Mesenchymal stem cell (in vitro differentiated cells and primary cell): Measurements from ENCODE around the gene PCSK6.
A peak's percentile ranks its signal among the peaks of the same experiment; 100 is the strongest.

ENCODE experiments used
- DNase-seq: peaks from one replicate; pipeline ENCODE4 v3.0.0-alpha.2; 2013
- H2AFZ ChIP-seq: one replicate; pipeline ENCODE4 v1.6.1; 2013; ENCODE audit warnings: low read depth, mild to moderate bottlenecking, control low read depth, inconsistent platforms, low read length, moderate library complexity
- H2AK5ac ChIP-seq: 2 replicates; pipeline ENCODE4 v1.6.1; 2013; ENCODE audit warnings: low read length, moderate library complexity, mild to moderate bottlenecking, inconsistent platforms; ENCODE audit not compliant: severe bottlenecking
- H2BK120ac ChIP-seq: one replicate; pipeline ENCODE4 v1.6.1; 2013; ENCODE audit warnings: low read depth, mild to moderate bottlenecking, inconsistent platforms, low read length, moderate library complexity
- H2BK12ac ChIP-seq, 2 experiments: one replicate each; pipeline ENCODE4 v1.6.1; 2013; ENCODE audit warnings: inconsistent platforms in 2 of 2, low read length in 2 of 2, mild to moderate bottlenecking in 2 of 2, moderate library complexity in 2 of 2, control low read depth in 1 of 2
- H2BK15ac ChIP-seq: one replicate; pipeline ENCODE4 v1.6.1; 2013; ENCODE audit warnings: mild to moderate bottlenecking, low read depth, inconsistent platforms; ENCODE audit not compliant: poor library complexity, severe bottlenecking
- H2BK5ac ChIP-seq: 2 replicates; pipeline ENCODE4 v1.6.1; 2013; ENCODE audit warnings: low read depth, mild to moderate bottlenecking, low read length, control low read depth, inconsistent platforms; ENCODE audit not compliant: poor library complexity, severe bottlenecking
- H3K14ac ChIP-seq, 2 experiments: one replicate each; pipeline ENCODE4 v1.6.1; 2013; ENCODE audit warnings: inconsistent platforms in 2 of 2, low read length in 2 of 2, control low read depth in 1 of 2, mild to moderate bottlenecking in 1 of 2, moderate library complexity in 1 of 2
- H3K18ac ChIP-seq, 2 experiments: one replicate each; pipeline ENCODE4 v1.6.1; 2013; ENCODE audit warnings: inconsistent platforms in 2 of 2, low read length in 2 of 2, control low read depth in 1 of 2, low read depth in 1 of 2, mild to moderate bottlenecking in 1 of 2
- H3K23ac ChIP-seq, 2 experiments: one replicate each; pipeline ENCODE4 v1.6.1; 2013; ENCODE audit warnings: inconsistent platforms in 2 of 2, low read length in 2 of 2, mild to moderate bottlenecking in 2 of 2, moderate library complexity in 2 of 2, control low read depth in 1 of 2
- H3K27ac ChIP-seq: 2 replicates; pipeline ENCODE4 v1.5.1; 2013; ENCODE audit warnings: mild to moderate bottlenecking, moderate library complexity, low read length, control low read depth, inconsistent platforms; ENCODE audit not compliant: poor library complexity, severe bottlenecking
- H3K27me3 ChIP-seq, 2 experiments: 2 replicates each; pipeline versions ENCODE4 v1.6.1 to v1.7.0; 2013; ENCODE audit warnings: low read length in 2 of 2, mild to moderate bottlenecking in 2 of 2, moderate library complexity in 2 of 2, control low read depth in 1 of 2, inconsistent platforms in 1 of 2; ENCODE audit not compliant: control insufficient read depth in 1 of 2, insufficient read depth in 1 of 2
- H3K36me3 ChIP-seq, 2 experiments: 2 replicates each; pipeline versions ENCODE4 v1.6.1 to v1.7.0; 2013; ENCODE audit warnings: low read length in 2 of 2, control low read depth in 1 of 2, inconsistent platforms in 1 of 2, low read depth in 1 of 2, mild to moderate bottlenecking in 1 of 2; ENCODE audit not compliant: insufficient read depth in 2 of 2, control insufficient read depth in 1 of 2
- H3K4ac ChIP-seq, 2 experiments: one replicate each; pipeline ENCODE4 v1.6.1; 2013; ENCODE audit warnings: inconsistent platforms in 2 of 2, low read length in 2 of 2, mild to moderate bottlenecking in 2 of 2, moderate library complexity in 2 of 2, control low read depth in 1 of 2, low read depth in 1 of 2
- H3K4me1 ChIP-seq: 2 replicates; pipeline ENCODE4 v1.6.1; 2013; ENCODE audit warnings: low read depth, low read length, control low read depth; ENCODE audit not compliant: control insufficient read depth, insufficient read depth
- H3K4me2 ChIP-seq: 2 replicates; pipeline ENCODE4 v1.6.1; 2013; ENCODE audit warnings: low read length, mild to moderate bottlenecking, inconsistent platforms; ENCODE audit not compliant: poor library complexity, severe bottlenecking
- H3K4me3 ChIP-seq, 2 experiments: 2 replicates each; pipeline versions ENCODE4 v1.5.1 to v1.7.0; 2013; ENCODE audit warnings: low read length in 2 of 2, mild to moderate bottlenecking in 2 of 2, control low read depth in 1 of 2, low read depth in 1 of 2; ENCODE audit not compliant: insufficient read depth in 1 of 2
- H3K79me1 ChIP-seq: replicated peaks from 2 replicates; pipeline ENCODE4 v1.6.1; 2013; ENCODE audit warnings: mild to moderate bottlenecking, control low read depth, low read length, inconsistent platforms; ENCODE audit not compliant: poor library complexity, severe bottlenecking
- H3K9ac ChIP-seq: 2 replicates; pipeline ENCODE4 v1.7.0; 2013; ENCODE audit warnings: mild to moderate bottlenecking, low read length, moderate library complexity
- H3K9me3 ChIP-seq: 2 replicates; pipeline ENCODE4 v1.7.0; 2013; ENCODE audit warnings: mild to moderate bottlenecking, low read length; ENCODE audit not compliant: control insufficient read depth
- H4K8ac ChIP-seq: one replicate; pipeline ENCODE4 v1.6.1; 2013; ENCODE audit warnings: inconsistent platforms, mild to moderate bottlenecking, low read length, moderate library complexity
- H4K91ac ChIP-seq: one replicate; pipeline ENCODE4 v1.6.1; 2013; ENCODE audit warnings: mild to moderate bottlenecking, low read length, inconsistent platforms
- WGBS: methylation state at CpG from one replicate; pipeline ENCODE4 v1.1.7; 2013; ENCODE audit warnings: mixed read lengths; 5-methylcytosine and 5-hydroxymethylcytosine counted together

The PCSK6 gene

DNA sequence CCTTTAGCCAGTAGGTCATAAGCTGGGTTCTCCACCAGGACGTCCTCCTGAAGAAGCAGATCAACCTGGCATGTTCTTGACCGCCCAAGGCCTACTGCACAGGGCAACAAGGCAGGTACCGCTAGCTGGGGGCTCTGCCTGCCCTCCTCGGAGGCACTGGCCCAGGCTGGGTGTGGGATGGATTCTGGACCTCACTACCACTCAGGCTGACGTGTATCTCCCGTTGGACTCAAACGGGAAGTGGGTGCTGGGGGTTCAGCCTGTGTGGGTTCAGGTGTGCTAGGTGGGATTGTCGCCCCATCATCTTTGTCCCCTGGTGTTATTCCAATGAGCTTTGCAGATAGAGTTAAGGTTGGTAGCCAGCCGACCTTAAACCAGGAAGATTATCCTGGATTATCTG is 99.4 kb downstream of the PCSK6 start:
- Histone ChIP-seq H3K27ac (no peak overlapping the region), H3K14ac (no peak overlapping the region), H3K36me3 (no peaks in the 10 kb centered on the region), H4K91ac (no peak overlapping the region), H2BK5ac (no peak overlapping the region), H3K18ac (no peak overlapping the region), H3K4ac (no peak overlapping the region), H3K79me1 (no peaks in the 10 kb centered on the region), H2AFZ (no peak overlapping the region), H3K4me3 (no peak overlapping the region), H3K23ac (no peak overlapping the region), H2BK12ac (no peak overlapping the region), H3K4me1 (no peaks in the 10 kb centered on the region), H2BK15ac (no peak overlapping the region), H3K4me2 (no peak overlapping the region), H2BK120ac (no peak overlapping the region), H3K9ac (no peak overlapping the region), H3K9me3 (no peaks in the 10 kb centered on the region), H4K8ac (no peak overlapping the region), H3K27me3 (peaks cover 0 to 11% of the 10 kb centered on the region in 2 experiments), H2AK5ac (no peak overlapping the region)
- WGBS, result 86% methylated on average over 9 of the region's 9 CpGs
- no peak for DNase-seq

DNA sequence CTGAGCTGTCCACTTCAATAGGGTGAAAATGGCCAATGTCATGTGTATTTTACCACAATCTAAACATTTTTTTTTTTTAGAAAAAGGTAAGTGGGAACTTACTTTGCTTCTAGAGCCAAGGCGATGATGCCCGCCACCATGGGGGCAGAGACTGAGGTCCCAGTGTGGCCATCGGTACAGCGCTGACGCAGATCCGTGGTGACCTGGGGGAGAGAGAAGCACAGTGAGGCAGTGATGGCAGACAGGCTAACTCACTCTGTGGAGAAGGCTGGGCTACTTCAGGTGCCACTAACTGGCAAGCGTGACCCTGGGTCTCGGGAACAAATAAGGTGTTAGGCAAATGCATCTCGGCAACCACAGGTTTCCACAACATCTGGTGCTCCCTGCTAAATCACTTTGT is 100.1 kb downstream of the PCSK6 start:
- no peak overlapping the region for H3K27ac ChIP-seq
- H3K4me1 ChIP-seq, result no peaks in the 10 kb centered on the region
- H2AFZ ChIP-seq, result no peak overlapping the region
- no peak overlapping the region for H4K8ac ChIP-seq
- no peak overlapping the region for H3K14ac ChIP-seq
- no peak overlapping the region for H3K9ac ChIP-seq
- H4K91ac ChIP-seq, result no peak overlapping the region
- H3K4me3 ChIP-seq, result no peak overlapping the region
- H2BK15ac ChIP-seq, result no peak overlapping the region
- H3K36me3 ChIP-seq, result no peaks in the 10 kb centered on the region
- H3K27me3 ChIP-seq, result peaks cover 0 to 11% of the 10 kb centered on the region in 2 experiments
- WGBS, result 97% methylated on average over 9 of the region's 9 CpGs
- H3K79me1 ChIP-seq, result no peaks in the 10 kb centered on the region
- no peak overlapping the region for H3K4ac ChIP-seq
- no peak overlapping the region for H3K4me2 ChIP-seq
- no peak overlapping the region for H2BK12ac ChIP-seq
- no peak overlapping the region for H3K23ac ChIP-seq
- no peak overlapping the region for H2BK120ac ChIP-seq
- no peak overlapping the region for H3K18ac ChIP-seq
- no peak for DNase-seq
- no peak overlapping the region for H2AK5ac ChIP-seq
- H3K9me3 ChIP-seq, result no peaks in the 10 kb centered on the region
- no peak overlapping the region for H2BK5ac ChIP-seq

DNA sequence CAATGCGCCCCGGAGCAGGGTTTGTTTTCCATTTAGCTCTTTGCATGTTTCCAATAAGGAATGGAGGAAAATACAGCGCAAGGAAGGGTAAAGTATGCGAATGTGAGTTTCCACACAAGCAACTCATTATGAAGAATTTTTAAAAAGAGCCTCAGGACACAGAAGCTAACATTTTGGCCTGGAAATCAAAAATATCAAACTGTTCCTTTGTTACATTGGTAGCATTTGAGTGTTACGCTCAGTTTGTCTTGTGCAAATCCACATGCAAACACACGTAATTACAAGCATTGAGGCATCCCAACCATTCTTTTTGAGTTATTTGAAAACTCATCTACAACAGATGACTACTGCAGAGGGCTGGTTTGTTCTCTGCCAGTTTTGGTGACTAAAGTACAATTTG is 101.5 kb downstream of the PCSK6 start:
- Histone ChIP-seq H3K27ac (no peak overlapping the region), H3K18ac (no peak overlapping the region), H3K9ac (no peak overlapping the region), H3K9me3 (no peaks in the 10 kb centered on the region), H3K4me3 (no peak overlapping the region), H2BK120ac (no peak overlapping the region), H2BK12ac (no peak overlapping the region), H3K27me3 (peaks cover 0 to 3% of the 10 kb centered on the region in 2 experiments), H2BK5ac (no peak overlapping the region), H3K79me1 (no peaks in the 10 kb centered on the region), H3K23ac (no peak overlapping the region), H4K8ac (no peak overlapping the region), H3K4ac (no peak overlapping the region), H2AK5ac (no peak overlapping the region), H3K14ac (no peak overlapping the region), H2BK15ac (no peak overlapping the region), H3K36me3 (no peaks in the 10 kb centered on the region), H2AFZ (no peak overlapping the region), H3K4me1 (peaks cover 2% of the 10 kb centered on the region), H4K91ac (no peak overlapping the region), H3K4me2 (no peak overlapping the region)
- 86% methylated on average over 4 of the region's 6 CpGs for WGBS
- DNase-seq, result no peak

DNA sequence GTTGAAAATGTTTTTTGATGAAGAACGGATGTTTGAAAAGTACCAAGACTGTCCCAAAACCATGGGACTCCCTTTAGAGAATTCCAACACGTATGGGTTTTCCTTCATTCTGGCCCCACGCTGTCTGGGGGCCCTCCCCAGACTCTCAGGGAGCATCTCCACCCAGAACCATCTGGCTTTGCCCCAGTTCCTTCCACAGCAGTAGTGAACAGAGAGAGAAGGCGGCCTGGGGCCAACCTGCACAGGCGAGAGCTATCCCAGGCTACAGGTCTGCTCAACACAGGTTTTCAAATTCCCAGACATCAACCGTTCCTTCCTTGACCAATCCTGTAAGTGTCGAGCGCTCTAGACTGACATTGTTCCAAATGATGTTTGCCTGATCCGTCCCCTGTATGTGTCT is 101.9 kb downstream of the PCSK6 start:
- no peaks in the 10 kb centered on the region for H3K9me3 ChIP-seq
- no peak overlapping the region for H2AFZ ChIP-seq
- H2AK5ac ChIP-seq, result no peak overlapping the region
- 74% methylated on average over 9 of the region's 9 CpGs for WGBS
- H3K4ac ChIP-seq, result no peak overlapping the region
- no peak overlapping the region for H3K4me2 ChIP-seq
- peaks cover 2% of the 10 kb centered on the region for H3K4me1 ChIP-seq
- no peak overlapping the region for H4K8ac ChIP-seq
- H2BK15ac ChIP-seq, result no peak overlapping the region
- H3K4me3 ChIP-seq, result no peak overlapping the region
- H3K79me1 ChIP-seq, result no peaks in the 10 kb centered on the region
- H3K36me3 ChIP-seq, result no peaks in the 10 kb centered on the region
- no peak overlapping the region for H4K91ac ChIP-seq
- no peak overlapping the region for H2BK5ac ChIP-seq
- H3K14ac ChIP-seq, result no peak overlapping the region
- H3K27me3 ChIP-seq, result no peaks in the 10 kb centered on the region
- H3K23ac ChIP-seq, result no peak overlapping the region
- H2BK120ac ChIP-seq, result peak overlapping the region; percentile 15
- no peak overlapping the region for H3K27ac ChIP-seq
- no peak overlapping the region for H3K18ac ChIP-seq
- no peak overlapping the region for H3K9ac ChIP-seq
- no peak overlapping the region for H2BK12ac ChIP-seq
- no peak for DNase-seq
